Measurements from ENCODE around the gene TWF1.
A peak's percentile ranks its signal among the peaks of the same experiment; 100 is the strongest.

Gene TWF1

DNA sequence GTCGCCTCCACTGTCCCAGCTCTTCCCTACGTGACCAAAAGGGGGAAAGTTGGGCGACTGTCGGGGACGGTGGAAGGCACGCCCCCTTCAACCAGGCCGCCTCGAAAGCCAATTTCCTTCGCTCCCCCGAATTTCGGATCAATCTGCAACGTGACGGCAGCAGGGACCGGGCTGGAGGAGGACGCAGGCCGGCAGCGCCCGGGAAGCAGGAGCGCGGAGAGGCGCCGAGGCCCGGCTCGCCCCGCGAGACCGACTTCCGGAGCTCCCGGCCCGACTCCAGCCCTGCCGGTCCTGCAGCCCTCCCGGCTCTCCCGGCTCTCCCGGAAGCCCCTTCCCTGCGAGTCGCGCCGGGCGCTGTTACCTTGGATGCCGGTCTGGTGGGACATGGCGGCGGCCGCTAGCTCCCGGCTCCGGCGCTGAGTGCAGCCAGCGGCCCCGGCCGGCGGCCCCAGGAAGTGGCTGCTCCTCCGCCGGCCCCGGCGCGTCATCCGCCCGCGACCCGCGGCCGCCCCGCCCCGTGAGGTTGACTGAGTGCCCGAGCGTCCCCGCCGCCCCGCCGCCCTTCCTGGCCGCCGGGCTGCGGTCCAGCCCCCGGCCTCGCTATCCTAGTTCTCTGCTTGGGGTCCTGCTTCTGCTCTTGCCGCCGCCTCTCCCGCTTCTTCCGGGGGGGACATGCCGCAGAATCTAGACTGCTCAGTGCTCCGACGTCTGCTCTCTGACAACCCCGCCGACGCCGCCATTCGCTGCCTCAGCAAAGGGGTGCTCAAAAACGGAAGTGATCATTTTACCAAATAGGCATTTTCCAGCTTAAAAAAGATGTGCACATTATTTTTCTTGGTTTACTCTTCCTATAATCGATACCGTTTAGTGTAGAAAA lies at the start of gene TWF1:
Gene TWF1 (minus strand): TSS at position 458 of the 877 bp plus-strand sequence. CDS start 72 bp downstream, at position 386.
- no peak for DNase-seq (ENCODE audit: low read depth)

DNA sequence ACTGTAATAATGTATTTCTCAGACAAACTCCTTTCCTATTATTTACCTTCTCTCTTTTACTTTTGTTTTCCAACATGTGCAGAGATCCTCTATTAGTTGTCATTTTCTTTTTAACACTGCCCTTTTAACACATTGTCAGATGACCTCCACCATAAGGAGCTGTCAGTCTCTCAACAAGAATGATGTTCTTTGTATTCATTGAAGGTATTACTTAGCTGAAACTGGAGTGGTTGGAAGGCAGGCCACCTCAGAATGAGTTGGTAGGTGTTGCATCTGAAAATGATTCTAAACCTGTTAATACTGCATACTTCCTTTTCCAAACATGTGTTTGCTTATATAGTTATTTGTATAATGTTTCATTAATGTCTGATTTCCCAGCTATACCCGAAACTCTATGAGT lies 46.6 kb upstream of the TWF1 start:
- no peak for DNase-seq (ENCODE audit: low read depth)

DNA sequence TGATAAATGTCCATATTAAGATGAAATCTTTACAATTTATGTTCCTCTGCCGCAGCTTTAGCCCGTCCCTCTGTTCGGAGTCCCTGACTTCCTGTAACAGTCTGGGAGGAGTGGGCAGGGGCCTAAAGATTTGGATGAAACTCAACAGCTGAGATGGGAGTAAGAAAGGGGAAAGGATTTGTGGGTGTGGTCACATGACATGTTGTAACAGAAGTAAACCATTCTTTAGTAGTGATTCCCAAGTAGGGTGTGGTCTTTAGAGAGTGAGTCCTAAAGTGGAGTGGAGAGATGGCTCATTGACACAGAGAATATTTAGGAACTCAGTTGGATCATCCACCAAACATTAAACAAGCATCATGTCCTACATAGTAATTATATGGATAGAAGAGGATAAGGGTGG lies 42.7 kb upstream of the TWF1 start:
- DNase-seq (ENCODE audit: low read depth) = no peak

DNA sequence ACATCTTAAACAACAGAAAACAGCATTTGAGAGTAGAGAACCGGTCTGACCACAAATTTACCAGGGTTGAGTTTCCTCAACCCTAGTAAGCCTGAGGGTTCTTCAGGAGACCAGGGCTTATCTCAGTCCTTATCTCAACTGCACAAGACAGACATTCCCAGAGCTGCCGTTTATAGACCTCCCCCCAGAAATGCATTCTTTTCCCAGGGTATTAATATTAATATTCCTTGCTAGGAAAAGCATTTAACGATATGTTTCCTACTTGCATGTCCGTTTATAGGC lies 42.0 kb upstream of the TWF1 start:
- no peak for DNase-seq (ENCODE audit: low read depth)

DNA sequence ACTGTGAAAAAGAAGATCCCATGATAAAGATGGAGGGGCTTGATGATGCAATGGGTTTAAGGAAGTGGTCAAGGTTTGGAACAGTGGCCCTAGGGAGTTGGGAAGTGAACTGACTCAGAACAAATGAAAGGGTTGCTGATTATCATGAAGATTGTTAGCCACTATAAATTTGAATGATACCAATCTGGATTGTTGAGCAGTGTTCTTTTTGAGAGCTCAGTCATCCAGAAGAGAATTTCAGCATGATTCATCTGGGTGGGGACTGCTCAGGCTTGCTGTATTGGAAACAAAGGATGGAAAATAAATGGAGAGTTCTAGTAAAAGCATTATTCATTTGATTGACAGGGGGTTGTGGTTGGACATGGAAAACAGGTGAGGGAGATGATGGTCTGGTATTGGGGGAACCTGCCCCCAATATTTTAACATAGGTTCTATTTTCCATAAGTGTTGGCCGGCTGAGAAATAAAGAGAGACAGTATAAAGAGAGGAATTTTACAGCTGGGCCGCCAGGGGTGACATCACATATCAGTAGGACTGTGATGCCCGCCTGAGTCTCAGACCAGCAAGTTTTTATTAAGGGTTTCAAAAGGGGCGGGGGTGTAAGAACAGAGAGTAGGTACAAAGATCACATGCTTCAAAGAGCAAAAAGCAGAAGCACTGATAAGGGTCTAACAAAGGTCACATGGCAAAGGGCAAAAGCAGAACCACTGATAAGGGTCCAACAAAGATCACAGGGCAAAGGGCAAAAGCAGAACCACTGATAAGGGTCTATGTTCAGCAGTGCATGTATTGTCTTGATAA lies 41.5 kb upstream of the TWF1 start:
- DNase-seq (ENCODE audit: low read depth) = peak; percentile 31

DNA sequence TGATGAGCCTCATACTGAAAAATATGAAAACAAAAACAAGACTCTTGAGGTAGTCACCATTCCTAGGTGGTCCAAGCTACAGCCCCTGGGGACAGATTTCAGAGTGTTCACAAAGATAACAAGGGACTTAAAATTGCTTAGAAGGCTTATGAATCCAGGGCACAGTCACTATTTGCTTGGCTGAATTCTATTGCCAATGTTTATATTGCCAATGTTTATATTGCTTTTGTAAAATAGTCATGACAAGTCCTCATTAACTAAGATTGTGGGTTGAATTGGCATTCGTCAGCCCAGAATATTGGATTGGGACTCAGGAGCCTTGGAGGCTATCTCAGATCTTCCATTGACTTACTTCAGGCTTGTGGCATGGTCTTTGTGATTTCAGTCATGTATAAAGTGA lies 36.1 kb upstream of the TWF1 start:
- DNase-seq (ENCODE audit: low read depth) = no peak

DNA sequence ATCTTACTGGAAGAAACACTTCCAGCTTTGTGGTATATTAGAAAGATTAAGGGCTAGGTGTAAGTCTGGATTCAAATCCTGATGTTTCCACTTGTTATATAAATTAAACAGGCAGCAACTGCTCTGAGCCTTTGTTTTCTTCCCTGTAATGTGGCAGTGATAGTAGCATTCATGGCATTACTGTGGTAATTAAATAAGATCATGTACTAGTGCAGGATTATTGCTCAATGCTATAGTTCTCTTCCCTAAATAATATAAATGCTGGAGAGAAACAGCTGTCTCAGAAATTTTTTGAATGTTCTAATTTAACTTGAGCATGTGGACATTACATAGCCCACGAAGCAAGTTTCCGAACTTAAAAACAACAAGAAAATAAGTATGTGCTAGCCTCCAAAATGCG lies 35.1 kb upstream of the TWF1 start:
- DNase-seq (ENCODE audit: low read depth) = no peak

DNA sequence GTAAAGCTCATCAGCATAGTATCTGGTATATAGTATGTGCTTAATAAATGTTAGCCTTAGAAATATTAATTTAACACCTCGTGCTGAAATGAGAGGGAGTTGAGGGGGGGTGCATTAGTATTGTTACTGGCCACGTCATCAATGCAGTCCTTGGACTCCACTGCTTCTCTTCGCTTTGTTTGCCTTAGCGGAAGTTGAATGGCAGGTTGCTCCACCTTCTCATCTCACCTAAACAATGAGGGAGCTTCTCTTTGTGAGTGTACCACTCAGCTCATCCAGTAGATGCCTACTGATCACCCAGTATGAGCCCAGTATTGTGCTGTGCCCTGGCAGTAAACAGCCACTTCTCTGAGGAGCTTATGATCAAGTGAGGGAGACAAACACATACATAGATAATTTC lies 34.2 kb upstream of the TWF1 start:
- DNase-seq (ENCODE audit: low read depth) = no peak

DNA sequence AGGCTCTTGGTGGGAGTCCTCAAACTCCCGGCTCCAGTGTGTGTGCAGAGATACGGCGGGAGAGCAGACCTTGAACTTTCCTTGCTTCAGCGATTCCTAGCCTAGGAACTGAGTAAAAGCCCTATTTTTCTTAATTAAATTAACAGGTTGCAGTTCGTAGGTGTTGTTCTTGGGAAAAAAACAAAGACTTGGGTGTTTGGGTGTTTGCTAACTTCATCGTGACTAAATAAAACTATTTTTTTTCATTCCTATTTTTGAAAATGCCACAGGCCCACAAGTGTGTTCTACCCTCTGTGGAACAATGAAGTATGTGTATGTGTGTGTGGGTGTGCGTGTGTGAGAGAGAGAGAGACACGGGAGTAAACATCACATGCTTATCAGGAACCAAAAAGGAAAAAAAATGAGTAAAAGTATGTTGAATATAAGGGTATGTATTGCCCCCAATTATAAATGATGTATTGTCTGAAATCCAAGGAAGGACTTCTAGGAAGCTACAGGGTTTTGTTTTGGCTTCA lies 30.4 kb upstream of the TWF1 start:
- peak; percentile 22 for DNase-seq (ENCODE audit: low read depth)

DNA sequence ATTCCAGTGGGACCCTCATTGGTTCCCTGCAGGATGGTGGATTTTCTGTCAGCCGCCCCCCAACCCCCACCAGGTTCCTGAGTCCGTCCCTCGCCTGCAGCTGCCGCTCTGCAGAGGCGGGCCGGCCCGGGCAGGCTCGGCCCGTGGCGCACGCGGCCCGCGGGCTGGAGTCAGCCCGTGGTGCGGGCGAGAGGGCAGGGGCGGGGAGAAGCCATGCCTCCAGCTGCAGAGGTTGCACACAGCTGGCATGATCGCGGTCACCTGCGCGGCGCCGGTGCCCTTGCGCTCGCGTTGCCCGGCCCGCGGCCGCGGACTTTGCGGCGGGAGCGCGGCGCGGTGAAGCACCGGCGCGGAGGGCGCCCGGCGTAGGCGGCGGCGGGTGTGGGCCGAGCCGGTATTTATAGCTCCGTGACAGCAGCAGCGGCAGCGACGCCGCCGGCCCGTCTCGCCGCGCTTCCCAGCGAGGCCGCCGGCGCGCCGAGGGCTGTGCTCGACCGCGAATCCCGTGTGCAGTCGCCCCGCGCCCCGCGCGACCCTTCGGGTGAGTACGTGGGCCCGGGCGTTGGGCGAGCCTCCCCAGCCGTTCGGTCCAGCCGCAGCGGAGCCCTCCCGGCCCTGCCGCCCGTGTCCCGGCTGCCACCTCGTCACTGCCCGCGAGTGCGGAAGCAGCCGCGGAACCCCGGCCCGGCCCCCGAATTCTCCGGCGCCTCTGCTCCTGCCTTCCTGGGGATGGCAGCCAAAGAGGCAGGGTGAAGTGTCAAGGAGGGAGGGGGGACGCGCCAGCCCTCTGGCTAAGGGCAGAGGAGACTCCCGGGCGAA lies 29.7 kb upstream of the TWF1 start, which contains the start of gene TMEM117:
Gene TMEM117 (plus strand): TSS at position 426 of the 819 bp plus-strand sequence.
- DNase-seq (ENCODE audit: low read depth) = peak; percentile 31

DNA sequence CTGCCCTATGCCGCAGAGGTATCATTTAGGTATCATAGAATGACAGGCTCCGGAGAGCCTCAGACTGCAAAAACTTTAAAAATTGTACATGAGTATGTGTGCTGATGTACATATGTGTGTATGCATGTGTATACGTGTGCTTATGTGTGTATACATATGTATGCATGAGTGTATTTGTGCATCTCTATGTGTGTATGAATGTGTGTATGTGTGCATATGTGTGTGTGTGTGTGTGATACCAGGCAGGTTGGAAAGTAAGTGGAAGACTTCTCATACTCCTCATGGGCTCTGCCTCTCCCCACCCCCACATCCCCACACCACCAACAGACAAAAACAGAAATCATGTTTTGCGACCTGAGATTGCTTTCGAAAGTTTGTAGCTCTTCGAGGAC lies 29.1 kb upstream of the TWF1 start:
- no peak for DNase-seq (ENCODE audit: low read depth)

DNA sequence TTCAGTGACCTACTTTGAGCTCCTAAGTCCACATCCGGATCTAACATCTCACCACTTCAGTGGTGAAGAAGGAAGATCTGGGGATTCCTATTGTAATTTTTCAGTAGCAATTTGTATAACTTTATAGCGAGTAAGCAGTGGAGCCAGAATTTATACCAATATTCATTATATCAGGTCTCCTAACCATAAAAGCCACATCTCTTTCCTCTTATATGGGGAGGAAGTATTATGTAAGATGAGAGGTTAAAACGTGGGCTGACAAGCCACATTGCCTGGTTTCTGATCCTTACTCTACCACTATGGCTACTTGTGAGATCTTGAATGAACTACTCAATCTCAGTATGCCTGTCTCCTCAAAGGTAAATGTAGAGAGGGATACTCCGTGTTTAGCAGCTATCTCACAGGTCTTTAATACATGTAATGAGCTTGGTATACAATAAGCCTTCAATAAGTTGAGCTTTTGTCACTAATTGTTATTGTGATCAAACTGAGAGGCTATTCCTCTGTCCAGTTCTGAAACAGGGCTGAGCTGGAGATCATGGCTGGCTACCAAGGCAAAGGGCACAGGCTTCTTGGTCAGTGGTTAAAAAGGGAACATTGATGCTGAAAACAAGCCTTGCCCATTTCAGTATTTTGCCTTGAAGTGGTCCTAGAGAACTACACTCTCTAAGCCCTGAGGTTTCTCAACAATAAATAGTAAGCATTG lies 26.5 kb upstream of the TWF1 start:
- no peak for DNase-seq (ENCODE audit: low read depth)

DNA sequence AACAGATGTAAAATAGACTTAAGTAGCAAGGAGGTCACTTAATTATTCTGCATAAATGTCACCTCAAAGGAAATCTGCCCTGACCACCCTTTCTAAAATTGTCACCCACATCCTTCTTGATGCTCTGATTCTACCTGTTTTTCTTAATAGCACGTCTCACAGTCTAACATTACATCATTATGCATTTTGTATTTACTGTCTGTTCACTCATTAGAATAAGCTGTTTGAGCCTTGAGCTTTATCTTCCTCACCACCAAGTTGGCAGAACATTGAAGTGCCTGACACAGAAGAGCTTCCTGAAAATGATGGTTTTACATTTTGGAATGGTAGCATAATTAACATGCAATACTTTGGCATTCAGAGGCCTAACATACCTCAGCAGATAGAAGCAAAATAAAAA lies 21.0 kb upstream of the TWF1 start:
- no peak for DNase-seq (ENCODE audit: low read depth)

DNA sequence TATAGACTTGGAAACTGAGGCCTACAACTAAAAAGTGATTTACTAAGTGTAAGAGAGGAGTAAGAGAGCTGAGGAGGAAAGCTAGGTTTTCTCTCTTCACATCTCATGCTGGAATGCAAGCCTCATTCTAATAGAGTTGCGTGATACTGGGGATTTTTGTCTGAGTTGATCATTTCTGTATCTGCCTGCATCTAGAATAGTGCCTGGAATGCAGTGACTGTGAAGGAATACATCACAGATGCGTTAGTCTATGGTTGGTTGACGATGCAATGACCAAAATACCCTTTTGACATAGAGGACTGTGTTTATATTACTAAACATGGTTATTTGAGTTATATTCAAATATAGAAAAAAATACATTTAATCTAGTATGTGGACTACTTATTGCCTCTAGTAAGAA lies 20.6 kb upstream of the TWF1 start:
- DNase-seq (ENCODE audit: low read depth) = no peak

DNA sequence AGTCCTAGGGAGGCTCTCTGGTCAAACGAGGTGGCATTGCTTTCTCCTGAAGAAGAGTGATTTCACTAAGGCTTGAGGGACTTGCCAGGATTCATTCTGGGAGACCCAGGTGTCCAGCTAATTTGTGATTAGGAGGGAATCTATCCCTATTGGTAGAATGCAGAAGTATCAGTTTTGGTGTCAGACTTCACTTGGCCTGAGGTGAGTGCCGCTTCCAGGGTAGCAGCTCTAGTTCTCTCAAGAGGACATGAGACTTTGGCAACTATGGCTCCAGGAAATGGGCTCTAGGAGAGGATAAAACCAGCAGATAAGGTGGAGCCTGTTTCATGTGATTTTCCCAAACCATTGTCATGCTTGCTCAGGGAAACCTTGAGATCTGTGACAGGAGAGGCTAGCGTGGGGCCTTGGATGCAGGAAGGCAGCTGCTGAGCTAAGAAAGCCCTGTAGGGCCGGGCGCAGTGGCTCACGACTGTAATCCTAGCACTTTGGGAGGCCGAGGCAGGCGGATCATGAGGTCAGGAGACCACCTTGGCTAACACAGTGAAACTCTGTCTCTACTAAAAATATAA lies 18.2 kb upstream of the TWF1 start:
- DNase-seq (ENCODE audit: low read depth) = no peak

DNA sequence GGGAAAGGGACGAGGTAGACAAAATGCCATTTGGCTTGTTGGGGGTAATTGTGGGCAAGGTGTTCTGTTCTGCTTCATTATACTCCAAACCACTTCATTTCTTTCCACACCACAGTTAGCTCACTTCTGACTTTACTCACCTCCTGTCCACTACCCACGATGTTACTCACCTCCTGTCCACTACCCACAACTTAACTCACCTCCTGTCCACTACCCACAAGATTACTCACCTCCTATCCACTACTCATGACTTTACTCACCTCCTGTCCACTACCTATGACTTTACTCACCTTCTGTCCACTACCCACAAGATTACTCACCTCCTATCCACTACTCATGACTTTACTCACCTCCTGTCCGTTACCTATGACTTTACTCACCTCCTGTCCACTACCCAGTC lies 10.1 kb upstream of the TWF1 start:
- DNase-seq (ENCODE audit: low read depth) = no peak

DNA sequence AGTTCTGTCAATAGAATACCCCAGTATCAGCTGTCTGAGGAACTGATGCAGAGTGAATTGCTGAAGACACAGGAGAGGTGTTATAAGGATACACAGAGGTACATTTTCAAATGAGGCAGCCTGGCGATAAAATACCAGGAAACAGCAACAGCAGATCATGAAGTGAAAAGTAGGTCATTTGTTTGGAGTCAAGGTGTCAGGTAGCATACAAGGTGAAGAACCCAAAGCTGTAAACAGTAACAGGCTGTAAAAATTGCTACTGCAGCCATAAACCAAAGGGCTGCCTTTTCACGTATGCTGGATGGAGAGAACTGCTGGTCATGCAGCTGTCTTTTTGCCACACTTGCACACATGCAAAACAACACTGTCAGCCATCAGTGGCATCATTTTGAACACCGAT lies 9.3 kb upstream of the TWF1 start:
- no peak for DNase-seq (ENCODE audit: low read depth)

DNA sequence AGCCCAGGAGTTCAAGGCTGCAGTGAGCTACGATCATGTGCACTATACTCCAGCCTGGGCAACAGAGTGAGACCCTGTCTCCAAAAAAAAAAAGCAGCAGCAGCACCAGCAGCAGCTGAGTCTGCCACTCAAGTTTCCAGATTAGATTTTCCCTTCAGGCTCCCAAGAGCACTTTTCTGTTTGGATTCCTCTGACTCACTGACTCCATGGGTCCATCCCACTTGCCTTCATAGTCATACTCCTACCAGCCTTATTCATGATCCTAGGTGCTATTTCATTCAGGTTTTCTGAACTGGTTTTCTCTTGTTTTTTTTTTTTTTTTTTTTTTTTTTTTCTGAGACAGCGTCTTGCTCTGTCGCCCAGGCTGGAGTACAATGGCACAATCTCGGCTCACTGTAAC lies 6.8 kb upstream of the TWF1 start:
- DNase-seq (ENCODE audit: low read depth) = no peak

DNA sequence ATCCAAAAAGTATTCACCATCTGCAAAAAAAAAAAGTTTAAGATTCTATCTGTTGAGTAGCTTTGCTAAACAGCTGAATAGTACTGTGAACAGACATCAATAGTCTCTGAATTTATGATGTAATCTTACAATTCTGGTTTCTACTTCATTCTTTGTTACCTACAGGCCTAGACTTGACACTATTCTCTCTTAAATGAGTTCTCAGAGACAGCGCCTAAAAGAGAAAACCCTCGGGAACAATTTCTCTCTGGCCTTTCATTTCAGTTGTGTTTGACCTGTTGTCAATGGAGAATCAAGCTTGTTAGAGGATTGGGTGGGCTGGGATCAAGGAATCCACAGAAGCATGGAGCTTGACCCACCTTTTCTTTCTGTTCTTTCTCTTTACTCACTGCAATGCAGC lies 5.9 kb upstream of the TWF1 start:
- DNase-seq (ENCODE audit: low read depth) = no peak

DNA sequence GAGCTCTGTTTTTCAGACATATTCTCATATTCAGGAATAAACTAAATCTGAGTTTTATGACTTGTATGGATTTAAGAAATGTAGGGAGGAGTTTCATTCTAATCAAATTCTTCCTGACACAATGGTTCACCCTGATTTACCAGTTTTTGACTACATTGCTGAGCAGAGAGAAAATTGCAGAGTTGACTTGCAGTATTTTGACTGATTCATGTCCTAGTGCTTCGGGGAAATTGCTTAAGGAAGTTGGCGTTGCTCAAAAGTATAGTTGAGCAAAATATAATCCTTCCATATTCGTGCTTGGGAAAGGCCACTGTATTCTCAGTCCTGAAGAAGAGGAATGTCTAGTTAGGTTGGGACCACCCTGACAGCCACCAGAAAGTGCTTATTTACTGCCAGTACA lies 1.3 kb upstream of the TWF1 start:
- no peak for DNase-seq (ENCODE audit: low read depth)

DNA sequence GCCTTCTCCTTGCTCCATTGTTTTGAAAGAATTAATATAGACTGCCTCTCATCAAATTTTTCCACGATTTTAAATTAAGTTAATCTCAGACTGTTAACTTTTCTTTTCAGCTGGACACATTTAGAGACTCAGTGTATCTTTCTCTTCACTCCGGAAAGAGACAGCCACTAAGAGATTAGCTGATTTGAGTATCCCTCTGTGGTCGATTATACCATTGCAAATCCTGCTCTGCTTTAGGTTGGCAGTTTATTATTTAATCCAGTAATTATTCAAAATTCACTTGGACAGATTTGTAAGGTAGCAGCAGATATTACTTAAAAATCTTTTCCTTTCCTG lies 588 bp upstream of the TWF1 start:
- no peak for DNase-seq (ENCODE audit: low read depth)

Data from GM04503 (cell line).